Uterus (tissue), 4 donors: ENCODE results near the gene DMGDH. TPM values are rescaled to one million over a fixed set of nuclear protein-coding genes. Genes with fewer than 3 reads are reported as not detected.

Source experiments
- DNase-seq, 2 donors: peaks; one replicate each; pipeline ENCODE4 v3.0.0-alpha.2; 2019 to 2020
- H3K27ac ChIP-seq, 2 donors: fragments of 200-600 bp; sonication (generic); 1 replicate in 1 of 2; 2 replicates in 1 of 2; pipeline ENCODE4 v1.5.1; 2016 to 2018
- H3K27me3 ChIP-seq, 2 donors: fragments of 200-600 bp; sonication (generic); one replicate each; pipeline ENCODE4 v1.5.1; 2018 to 2019; ENCODE audit warnings: control low read depth in 1 of 2
- H3K36me3 ChIP-seq, 2 donors: fragments of 200-600 bp; sonication (generic); one replicate each; pipeline ENCODE4 v1.5.1; 2019; ENCODE audit warnings: control low read depth in 1 of 2
- H3K4me1 ChIP-seq, 2 donors: fragments of 200-600 bp; sonication (generic); one replicate each; pipeline ENCODE4 v1.5.1; 2018 to 2019; ENCODE audit warnings: control low read depth in 1 of 2
- H3K4me3 ChIP-seq, 2 donors: fragments of 200-600 bp; sonication (generic); 1 replicate in 1 of 2; 2 replicates in 1 of 2; pipeline ENCODE4 v1.5.1; 2018 to 2019; ENCODE audit warnings: mild to moderate bottlenecking in 1 of 2
- H3K9me3 ChIP-seq, 2 donors: fragments of 200-600 bp; sonication (generic); one replicate each; pipeline ENCODE4 v1.5.1; 2019; ENCODE audit warnings: control low read depth in 1 of 2
- POLR2A ChIP-seq, 2 donors: fragments of 450-650 bp; IDR thresholded peaks; one replicate each; pipeline ENCODE4 v1.6.1; 2016; ENCODE audit warnings: antibody characterized with exemption in 2 of 2, mild to moderate bottlenecking in 1 of 2, moderate library complexity in 1 of 2
- intact Hi-C: fragments of 100-400 bp; cut with DNase I; formaldehyde crosslinking; loops from one replicate; pipeline ENCODE4 v1.15.1; 2023; ENCODE audit warnings: low total_unique reads
- total RNA-seq, 4 donors: library from RNA; depleted of rRNA in 3 of 4; stranded (reverse); fragments of >200 nt in 3 of 4; gene quantifications; one replicate each; pipeline versions ENCODE4 v1.1.0 to v1.2.4, GENCODE V29; 2014 to 2023
- TF ChIP-seq, protein P1 (sequence below), 4 experiments: fragments of 200-600 bp in 2 of 4; fragments of 450-650 bp in 2 of 4; sonication (generic) in 2 of 4; IDR thresholded peaks; one replicate each; pipeline ENCODE4 v1.5.1; 2016 to 2019; ENCODE audit warnings: antibody characterized with exemption in 4 of 4, mild to moderate bottlenecking in 2 of 4, moderate library complexity in 1 of 4
- donor health status: DM: yes; HTN: yes; CAD: no.

Gene DMGDH
- total RNA-seq, 4 donors from 2014 or later, result 2.8 to 5.7 TPM; not detected in 2

GRCh38 chr5:79030663-79031484 is 38.6 kb downstream of the DMGDH start:
- H3K27me3 ChIP-seq, result no peaks in the 10 kb centered on the region
- intact Hi-C loops, result no loop called here
- no peak for TF ChIP-seq POLR2A (IDR thresholded peaks at IDR 0.05)
- TF ChIP-seq, protein P1, sequence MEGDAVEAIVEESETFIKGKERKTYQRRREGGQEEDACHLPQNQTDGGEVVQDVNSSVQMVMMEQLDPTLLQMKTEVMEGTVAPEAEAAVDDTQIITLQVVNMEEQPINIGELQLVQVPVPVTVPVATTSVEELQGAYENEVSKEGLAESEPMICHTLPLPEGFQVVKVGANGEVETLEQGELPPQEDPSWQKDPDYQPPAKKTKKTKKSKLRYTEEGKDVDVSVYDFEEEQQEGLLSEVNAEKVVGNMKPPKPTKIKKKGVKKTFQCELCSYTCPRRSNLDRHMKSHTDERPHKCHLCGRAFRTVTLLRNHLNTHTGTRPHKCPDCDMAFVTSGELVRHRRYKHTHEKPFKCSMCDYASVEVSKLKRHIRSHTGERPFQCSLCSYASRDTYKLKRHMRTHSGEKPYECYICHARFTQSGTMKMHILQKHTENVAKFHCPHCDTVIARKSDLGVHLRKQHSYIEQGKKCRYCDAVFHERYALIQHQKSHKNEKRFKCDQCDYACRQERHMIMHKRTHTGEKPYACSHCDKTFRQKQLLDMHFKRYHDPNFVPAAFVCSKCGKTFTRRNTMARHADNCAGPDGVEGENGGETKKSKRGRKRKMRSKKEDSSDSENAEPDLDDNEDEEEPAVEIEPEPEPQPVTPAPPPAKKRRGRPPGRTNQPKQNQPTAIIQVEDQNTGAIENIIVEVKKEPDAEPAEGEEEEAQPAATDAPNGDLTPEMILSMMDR (IDR thresholded peaks at IDR 0.05), result no peak

GRCh38 chr5:79025054-79025472 is 44.4 kb downstream of the DMGDH start:
- no peaks in the 10 kb centered on the region for H3K4me1 ChIP-seq
- peak overlapping the region in 1 of 2 donors; percentile 26 for H3K27ac ChIP-seq
- H3K9me3 ChIP-seq, result no peaks in the 10 kb centered on the region
- intact Hi-C loops, result no loop called here
- H3K27me3 ChIP-seq, result no peaks in the 10 kb centered on the region
- H3K36me3 ChIP-seq, result no peaks in the 10 kb centered on the region
- H3K4me3 ChIP-seq, result peak overlapping the region in 1 of 2 donors; percentile 17
- TF ChIP-seq, protein P1 (IDR thresholded peaks at IDR 0.05), result peak; percentile 71 to 97 (median 90)
- no peak for TF ChIP-seq POLR2A (IDR thresholded peaks at IDR 0.05)
- peak; percentile 54 to 69 for DNase-seq

More at GRCh38 chr5:79030663-79031484, 38.6 kb downstream of the DMGDH start:
- Histone ChIP-seq H3K4me3 (no peak overlapping the region), H3K27ac (no peak overlapping the region), H3K4me1 (no peaks in the 10 kb centered on the region), H3K9me3 (no peaks in the 10 kb centered on the region), H3K36me3 (no peaks in the 10 kb centered on the region)
- no peak for DNase-seq

GRCh38 chr5:79023947-79024346 is 45.5 kb downstream of the DMGDH start:
- intact Hi-C loops, result no loop called here
- Histone ChIP-seq H3K9me3 (no peaks in the 10 kb centered on the region), H3K36me3 (no peaks in the 10 kb centered on the region), H3K27ac (no peak overlapping the region), H3K27me3 (no peaks in the 10 kb centered on the region), H3K4me1 (no peaks in the 10 kb centered on the region), H3K4me3 (no peak overlapping the region)
- no peak for DNase-seq
- TF ChIP-seq, protein P1 (IDR thresholded peaks at IDR 0.05), result no peak
- no peak for TF ChIP-seq POLR2A (IDR thresholded peaks at IDR 0.05)

DNA sequence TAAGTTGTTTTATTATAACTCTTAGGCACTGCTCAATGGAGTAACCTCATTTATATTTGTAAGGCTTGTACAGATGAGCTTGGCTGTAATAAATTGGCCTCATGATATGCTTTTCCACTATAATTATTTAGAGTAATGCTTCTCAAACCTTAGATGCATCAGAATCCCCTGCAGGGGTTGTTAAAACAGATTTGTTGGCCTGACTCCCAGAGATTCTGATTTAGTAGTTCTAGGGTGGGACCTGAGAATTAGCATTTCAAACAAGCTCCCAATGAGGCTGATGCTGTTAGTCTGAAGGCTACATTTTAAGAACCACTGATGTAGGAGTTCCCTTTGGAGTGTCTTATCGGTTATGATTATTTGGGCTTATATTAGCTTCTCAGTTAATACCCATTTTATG is 46.1 kb downstream of the DMGDH start:
- Histone ChIP-seq H3K4me3 (no peak overlapping the region), H3K4me1 (no peaks in the 10 kb centered on the region), H3K27ac (no peak overlapping the region), H3K9me3 (no peaks in the 10 kb centered on the region), H3K27me3 (no peaks in the 10 kb centered on the region), H3K36me3 (no peaks in the 10 kb centered on the region)
- intact Hi-C loops, result no loop called here
- TF ChIP-seq, protein P1 (IDR thresholded peaks at IDR 0.05), result no peak
- no peak for DNase-seq

DNA sequence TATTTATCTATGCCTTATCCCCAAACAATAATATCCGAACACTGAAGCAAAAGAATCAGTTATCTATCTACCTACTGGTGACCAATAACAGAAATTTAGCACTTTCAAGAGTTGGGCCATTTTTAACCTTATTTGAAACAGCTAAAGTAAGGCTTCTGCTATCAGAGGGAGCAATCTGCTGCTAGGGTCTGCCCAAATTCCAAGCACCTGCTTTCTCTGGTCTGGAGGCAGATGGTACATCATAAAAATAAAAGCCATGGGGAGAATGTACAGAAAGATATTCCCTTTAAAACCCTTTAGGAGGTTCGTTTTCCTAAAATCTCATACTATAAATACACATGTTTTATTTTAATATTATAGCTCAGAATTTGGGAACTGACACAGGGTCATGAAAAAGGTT is 46.7 kb downstream of the DMGDH start:
- Histone ChIP-seq H3K36me3 (no peaks in the 10 kb centered on the region), H3K4me1 (no peaks in the 10 kb centered on the region), H3K9me3 (no peaks in the 10 kb centered on the region), H3K27me3 (no peaks in the 10 kb centered on the region), H3K27ac (no peak overlapping the region), H3K4me3 (no peak overlapping the region)
- intact Hi-C loops, result no loop called here
- no peak for TF ChIP-seq POLR2A (IDR thresholded peaks at IDR 0.05)
- TF ChIP-seq, protein P1 (IDR thresholded peaks at IDR 0.05), result no peak
- DNase-seq, result no peak
